ENCODE data around the gene ATP8A2. TPM values are rescaled to one million over a fixed set of nuclear protein-coding genes. Genes with fewer than 3 reads are reported as not detected.

The ATP8A2 gene
- total RNA-seq, 6 experiments from 2014 or later = not detected

DNA sequence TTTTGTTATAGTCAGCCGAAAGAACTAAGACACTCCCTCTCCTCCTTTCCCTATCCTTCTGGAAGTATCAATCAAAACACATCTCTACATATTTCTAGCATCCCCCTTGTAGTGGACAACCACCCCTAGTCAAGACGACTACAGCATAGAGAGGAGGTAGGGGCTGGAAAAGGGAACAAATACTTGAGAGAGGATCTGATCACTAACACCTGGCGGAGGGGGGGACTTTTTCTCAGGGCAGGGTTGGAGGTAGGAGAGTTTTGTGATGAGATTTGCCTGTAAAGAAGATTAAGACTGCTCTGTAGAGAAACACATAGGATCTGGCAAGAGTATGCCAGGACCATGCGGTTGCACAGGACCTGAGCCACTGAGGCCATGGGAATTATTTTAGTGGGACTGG lies 471.9 kb downstream of the ATP8A2 start:
- 62% methylated on average over 3 of the region's 4 CpGs for WGBS (ENCODE audit: insufficient coverage, low coverage, low lambda C conversion rate, missing lambda C conversion rate)
- ATAC-seq = no peak
- Histone ChIP-seq H3K36me3 (no peaks in the 10 kb centered on the region), H3K27ac (no peak overlapping the region), H3K4me3 (no peak overlapping the region), H3K4me1 (no peaks in the 10 kb centered on the region), H3K9me3 (no peaks in the 10 kb centered on the region), H3K27me3 (no peaks in the 10 kb centered on the region)
- DNase-seq = no peak
- intact Hi-C loops (cut with DNase I) = no loop called here
- TF ChIP-seq, protein P1, sequence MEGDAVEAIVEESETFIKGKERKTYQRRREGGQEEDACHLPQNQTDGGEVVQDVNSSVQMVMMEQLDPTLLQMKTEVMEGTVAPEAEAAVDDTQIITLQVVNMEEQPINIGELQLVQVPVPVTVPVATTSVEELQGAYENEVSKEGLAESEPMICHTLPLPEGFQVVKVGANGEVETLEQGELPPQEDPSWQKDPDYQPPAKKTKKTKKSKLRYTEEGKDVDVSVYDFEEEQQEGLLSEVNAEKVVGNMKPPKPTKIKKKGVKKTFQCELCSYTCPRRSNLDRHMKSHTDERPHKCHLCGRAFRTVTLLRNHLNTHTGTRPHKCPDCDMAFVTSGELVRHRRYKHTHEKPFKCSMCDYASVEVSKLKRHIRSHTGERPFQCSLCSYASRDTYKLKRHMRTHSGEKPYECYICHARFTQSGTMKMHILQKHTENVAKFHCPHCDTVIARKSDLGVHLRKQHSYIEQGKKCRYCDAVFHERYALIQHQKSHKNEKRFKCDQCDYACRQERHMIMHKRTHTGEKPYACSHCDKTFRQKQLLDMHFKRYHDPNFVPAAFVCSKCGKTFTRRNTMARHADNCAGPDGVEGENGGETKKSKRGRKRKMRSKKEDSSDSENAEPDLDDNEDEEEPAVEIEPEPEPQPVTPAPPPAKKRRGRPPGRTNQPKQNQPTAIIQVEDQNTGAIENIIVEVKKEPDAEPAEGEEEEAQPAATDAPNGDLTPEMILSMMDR (IDR thresholded peaks at IDR 0.05) = no peak
- TF ChIP-seq POLR2A (IDR thresholded peaks at IDR 0.05) = no peak

DNA sequence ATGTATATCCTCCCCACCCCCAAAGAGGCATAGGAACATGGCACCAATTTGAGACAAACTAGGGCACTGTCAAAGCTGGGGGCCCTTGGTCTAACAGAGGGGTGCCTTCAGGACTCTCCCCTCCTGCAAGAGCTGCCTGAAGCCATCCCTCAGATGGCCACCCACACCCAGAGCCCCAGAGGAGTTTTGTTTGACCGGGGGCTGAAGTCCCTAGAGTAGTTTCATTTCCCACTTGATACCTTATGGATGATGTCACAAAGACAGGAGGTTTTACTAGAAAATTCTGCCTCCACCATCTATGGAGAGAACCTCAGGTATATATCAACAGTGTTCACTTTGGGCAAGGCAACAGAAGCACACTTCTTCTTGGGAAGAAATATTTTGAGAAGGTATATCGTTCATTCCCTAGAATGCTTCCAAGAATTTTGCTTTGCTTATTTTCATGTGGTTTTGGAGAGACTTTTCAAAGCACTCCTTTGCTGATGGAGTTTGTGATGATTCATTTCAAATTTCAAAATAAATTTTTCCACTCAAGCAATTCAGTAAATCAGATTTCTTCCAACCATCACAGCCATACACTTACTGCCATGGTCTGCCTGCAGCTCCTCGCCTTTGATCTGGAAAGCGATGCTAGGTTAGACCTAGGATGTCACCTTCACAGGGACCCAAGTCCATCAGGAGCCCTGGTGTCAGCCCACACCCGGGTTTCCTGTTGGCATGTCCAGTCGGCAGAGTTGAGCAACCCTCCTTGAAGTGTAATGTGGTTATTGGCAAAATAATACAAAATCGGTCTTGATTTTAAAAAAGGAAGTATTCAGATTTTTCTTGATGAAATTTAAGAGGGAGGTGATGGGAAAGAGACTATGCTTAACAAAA lies 473.0 kb downstream of the ATP8A2 start:
- intact Hi-C loops (cut with DNase I) = no loop called here
- Histone ChIP-seq H3K9me3 (no peaks in the 10 kb centered on the region), H3K4me3 (no peak overlapping the region), H3K36me3 (no peaks in the 10 kb centered on the region), H3K4me1 (no peaks in the 10 kb centered on the region), H3K27me3 (no peaks in the 10 kb centered on the region), H3K27ac (no peak overlapping the region)
- 67% methylated on average over 6 of the region's 7 CpGs for WGBS (ENCODE audit: insufficient coverage, low coverage, low lambda C conversion rate, missing lambda C conversion rate)
- ATAC-seq (no peak), DNase-seq (no peak)
- TF ChIP-seq, protein P1 (IDR thresholded peaks at IDR 0.05) = no peak
- TF ChIP-seq POLR2A (IDR thresholded peaks at IDR 0.05) = no peak

DNA sequence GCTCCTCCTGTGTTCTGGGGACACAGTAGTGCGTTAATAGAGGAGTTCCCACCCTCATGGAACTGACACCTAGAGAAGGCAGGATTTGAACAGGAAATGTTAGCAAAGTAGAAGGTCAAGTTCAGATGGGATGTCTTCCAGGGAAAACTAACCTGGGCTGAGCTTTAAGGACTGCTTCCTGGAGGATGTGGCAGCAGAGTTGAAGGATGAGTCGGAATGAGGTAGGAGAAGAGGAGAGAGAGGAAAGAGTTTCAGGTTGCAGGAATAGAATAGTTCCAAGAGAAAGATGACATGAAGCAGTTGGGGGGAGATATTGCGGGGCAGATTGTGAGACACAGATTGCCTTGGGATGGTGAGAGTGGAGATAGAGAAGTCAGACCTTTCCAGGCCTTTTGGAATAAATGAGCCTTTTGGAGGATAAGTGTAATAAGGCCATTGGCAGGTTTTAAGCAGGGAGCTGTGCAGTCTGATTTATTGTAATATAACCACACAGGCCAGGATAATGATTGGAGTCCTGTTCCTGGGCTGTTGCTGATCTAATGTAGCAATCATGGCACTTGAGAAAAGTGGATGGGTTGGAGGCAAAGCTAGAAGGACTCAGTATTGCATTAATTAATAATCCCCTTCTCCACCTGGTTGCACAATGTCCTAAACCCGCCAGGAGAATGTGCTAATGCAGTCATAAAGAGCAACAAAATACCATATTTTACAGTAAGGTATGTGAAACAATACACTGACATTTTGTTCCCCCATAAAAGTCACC lies 474.6 kb downstream of the ATP8A2 start:
- ATAC-seq = no peak

DNA sequence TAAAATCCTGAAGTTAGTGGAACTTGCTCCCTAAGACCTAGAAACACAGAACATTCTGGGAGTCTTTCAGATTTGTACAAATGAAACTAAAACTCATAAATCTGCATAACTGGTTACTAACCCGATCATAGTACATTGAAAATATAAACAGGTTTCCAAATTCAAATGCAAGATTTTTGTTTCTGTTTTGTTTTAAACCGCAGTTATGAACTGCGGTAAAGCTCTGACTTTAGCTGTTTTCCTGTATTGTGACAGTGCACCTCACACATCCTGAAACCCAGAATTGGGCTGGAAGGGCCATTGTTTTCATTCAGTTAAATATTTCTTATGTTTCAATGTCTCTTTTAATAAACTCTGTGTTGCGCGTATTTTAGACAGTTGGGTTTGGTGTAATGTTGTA lies 475.4 kb downstream of the ATP8A2 start:
- no peak overlapping the region for H3K27ac ChIP-seq
- WGBS (ENCODE audit: insufficient coverage, low coverage, low lambda C conversion rate, missing lambda C conversion rate) = 73% methylated on average over 5 of the region's 5 CpGs
- no peaks in the 10 kb centered on the region for H3K36me3 ChIP-seq
- H3K27me3 ChIP-seq = no peaks in the 10 kb centered on the region
- peak in 1 of 4 donors; percentile 45 for ATAC-seq
- H3K4me3 ChIP-seq = no peak overlapping the region
- no peak for DNase-seq
- intact Hi-C loops (cut with DNase I) = no loop called here
- H3K9me3 ChIP-seq = no peaks in the 10 kb centered on the region
- TF ChIP-seq, protein P1 (IDR thresholded peaks at IDR 0.05) = no peak
- TF ChIP-seq POLR2A (IDR thresholded peaks at IDR 0.05) = no peak
- H3K4me1 ChIP-seq = no peaks in the 10 kb centered on the region

More for the DNA sequence above, 474.6 kb downstream of the ATP8A2 start:
- Histone ChIP-seq H3K27ac (no peak overlapping the region), H3K4me3 (no peak overlapping the region), H3K36me3 (no peaks in the 10 kb centered on the region), H3K9me3 (no peaks in the 10 kb centered on the region), H3K27me3 (no peaks in the 10 kb centered on the region), H3K4me1 (no peaks in the 10 kb centered on the region)
- WGBS (ENCODE audit: insufficient coverage, low coverage, low lambda C conversion rate, missing lambda C conversion rate) = 55% methylated on average over 4 of the region's 4 CpGs
- intact Hi-C loops (cut with DNase I) = no loop called here
- no peak for DNase-seq
- TF ChIP-seq, protein P1 (IDR thresholded peaks at IDR 0.05) = no peak
- no peak for TF ChIP-seq POLR2A (IDR thresholded peaks at IDR 0.05)

Measured in right lobe of liver (tissue), 6 donors.